ENCODE results near the gene ANO4.

The ANO4 gene

GRCh38 chr12:100827901-100828520, 33.4 kb downstream of the ANO4 start:
- Histone ChIP-seq H3K27ac (no peak overlapping the region), H3K36me3 (no peaks in the 10 kb centered on the region), H3K9me3 (no peaks in the 10 kb centered on the region), H3K27me3 (no peaks in the 10 kb centered on the region), H3K4me3 (ENCODE audit: low read depth in 1 of 2, low read length in 1 of 2) (no peak overlapping the region), H3K4me1 (ENCODE audit: control insufficient read depth in 1 of 2, insufficient read depth in 1 of 2, low read depth in 1 of 2, low read length in 1 of 2) (no peaks in the 10 kb centered on the region)
- TF ChIP-seq CTCF (IDR thresholded peaks at IDR 0.05), result no peak

- no peaks in the 10 kb centered on the region for H3K36me3 ChIP-seq
- no peaks in the 10 kb centered on the region for H3K9me3 ChIP-seq
- TF ChIP-seq CTCF (IDR thresholded peaks at IDR 0.05), result no peak
- no peak overlapping the region for H3K4me3 ChIP-seq (ENCODE audit: low read depth in 1 of 2, low read length in 1 of 2)
- H3K27me3 ChIP-seq, result no peaks in the 10 kb centered on the region
- no peak overlapping the region for H3K27ac ChIP-seq
- H3K4me1 ChIP-seq (ENCODE audit: control insufficient read depth in 1 of 2, insufficient read depth in 1 of 2, low read depth in 1 of 2, low read length in 1 of 2), result no peaks in the 10 kb centered on the region
These were observed 35.6 kb downstream of the ANO4 start for GRCh38 chr12:100830003-100830795.

- Histone ChIP-seq H3K36me3 (no peaks in the 10 kb centered on the region), H3K4me3 (ENCODE audit: low read depth in 1 of 2, low read length in 1 of 2) (no peak overlapping the region), H3K9me3 (no peaks in the 10 kb centered on the region), H3K4me1 (ENCODE audit: control insufficient read depth in 1 of 2, insufficient read depth in 1 of 2, low read depth in 1 of 2, low read length in 1 of 2) (no peaks in the 10 kb centered on the region), H3K27me3 (no peaks in the 10 kb centered on the region), H3K27ac (no peak overlapping the region)
- no peak for TF ChIP-seq CTCF (IDR thresholded peaks at IDR 0.05)
These were observed 38.7 kb downstream of the ANO4 start for GRCh38 chr12:100833282-100833681.

GRCh38 chr12:100840748-100841147, 46.2 kb downstream of the ANO4 start:
- H3K27me3 ChIP-seq, result no peaks in the 10 kb centered on the region
- H3K27ac ChIP-seq, result no peak overlapping the region
- no peak overlapping the region for H3K4me3 ChIP-seq (ENCODE audit: low read depth in 1 of 2, low read length in 1 of 2)
- H3K4me1 ChIP-seq (ENCODE audit: control insufficient read depth in 1 of 2, insufficient read depth in 1 of 2, low read depth in 1 of 2, low read length in 1 of 2), result no peaks in the 10 kb centered on the region
- no peaks in the 10 kb centered on the region for H3K9me3 ChIP-seq
- no peaks in the 10 kb centered on the region for H3K36me3 ChIP-seq
- no peak for TF ChIP-seq CTCF (IDR thresholded peaks at IDR 0.05)

- no peaks in the 10 kb centered on the region for H3K4me1 ChIP-seq (ENCODE audit: control insufficient read depth in 1 of 2, insufficient read depth in 1 of 2, low read depth in 1 of 2, low read length in 1 of 2)
- no peaks in the 10 kb centered on the region for H3K27me3 ChIP-seq
- H3K4me3 ChIP-seq (ENCODE audit: low read depth in 1 of 2, low read length in 1 of 2), result no peak overlapping the region
- no peaks in the 10 kb centered on the region for H3K9me3 ChIP-seq
- H3K36me3 ChIP-seq, result no peaks in the 10 kb centered on the region
- no peak overlapping the region for H3K27ac ChIP-seq
- TF ChIP-seq CTCF (IDR thresholded peaks at IDR 0.05), result no peak
These were observed 47.6 kb downstream of the ANO4 start for GRCh38 chr12:100842156-100842555.
